Testis (tissue), 2 donors: Measurements from ENCODE around the gene FUT1.

Source experiments
- POLR2A ChIP-seq: fragments of 450-650 bp; IDR thresholded peaks from one replicate; pipeline ENCODE4 v1.6.1; 2017; ENCODE audit warnings: antibody characterized with exemption, mild to moderate bottlenecking, moderate library complexity
- TF ChIP-seq, protein P1 (sequence below), 3 experiments: fragments of 450-650 bp in 2 of 3; fragments of 200-600 bp in 1 of 3; sonication (generic) in 1 of 3; IDR thresholded peaks; one replicate each; pipeline ENCODE4 v1.5.1; 2016 to 2019; ENCODE audit warnings: antibody characterized with exemption in 3 of 3, mild to moderate bottlenecking in 2 of 3, moderate library complexity in 1 of 3

DNA sequence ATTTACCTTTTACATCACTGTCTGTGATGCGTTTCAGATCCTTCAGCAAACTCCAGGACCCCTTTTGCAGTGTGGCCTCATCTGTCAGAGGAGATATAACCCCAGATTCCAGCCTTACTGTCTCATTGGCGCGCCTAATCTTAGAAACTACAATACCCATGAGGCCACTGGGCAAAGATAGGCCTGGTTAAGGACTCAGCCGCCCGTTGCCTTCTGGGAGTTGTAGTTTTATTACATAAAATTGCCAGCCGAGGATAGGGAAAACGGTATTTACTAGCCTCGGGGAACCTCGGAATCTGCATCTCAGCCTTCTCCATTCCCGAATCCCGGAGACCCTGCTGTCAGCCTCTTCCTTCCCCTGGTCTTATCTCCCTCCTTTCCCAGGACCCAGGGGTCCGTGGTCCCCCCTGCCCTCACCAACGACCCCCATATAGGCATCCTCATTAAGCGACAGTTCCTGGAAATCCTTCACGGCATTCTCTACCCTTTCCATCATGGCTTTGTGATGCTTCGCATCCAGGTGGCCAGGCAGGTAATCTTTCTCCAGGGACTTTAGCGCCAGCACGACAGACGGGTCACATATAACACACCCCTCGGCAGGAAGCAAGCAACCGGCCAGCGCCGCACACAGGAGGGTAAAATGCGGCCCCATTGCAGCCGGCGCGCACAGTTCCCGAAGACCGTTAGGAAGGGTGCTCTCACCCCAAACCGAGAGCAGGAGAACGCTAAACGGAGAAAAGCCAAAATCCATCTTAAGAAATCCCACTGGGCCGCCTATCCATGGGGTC is 7.0 kb downstream of the FUT1 start:
- TF ChIP-seq, protein P1, sequence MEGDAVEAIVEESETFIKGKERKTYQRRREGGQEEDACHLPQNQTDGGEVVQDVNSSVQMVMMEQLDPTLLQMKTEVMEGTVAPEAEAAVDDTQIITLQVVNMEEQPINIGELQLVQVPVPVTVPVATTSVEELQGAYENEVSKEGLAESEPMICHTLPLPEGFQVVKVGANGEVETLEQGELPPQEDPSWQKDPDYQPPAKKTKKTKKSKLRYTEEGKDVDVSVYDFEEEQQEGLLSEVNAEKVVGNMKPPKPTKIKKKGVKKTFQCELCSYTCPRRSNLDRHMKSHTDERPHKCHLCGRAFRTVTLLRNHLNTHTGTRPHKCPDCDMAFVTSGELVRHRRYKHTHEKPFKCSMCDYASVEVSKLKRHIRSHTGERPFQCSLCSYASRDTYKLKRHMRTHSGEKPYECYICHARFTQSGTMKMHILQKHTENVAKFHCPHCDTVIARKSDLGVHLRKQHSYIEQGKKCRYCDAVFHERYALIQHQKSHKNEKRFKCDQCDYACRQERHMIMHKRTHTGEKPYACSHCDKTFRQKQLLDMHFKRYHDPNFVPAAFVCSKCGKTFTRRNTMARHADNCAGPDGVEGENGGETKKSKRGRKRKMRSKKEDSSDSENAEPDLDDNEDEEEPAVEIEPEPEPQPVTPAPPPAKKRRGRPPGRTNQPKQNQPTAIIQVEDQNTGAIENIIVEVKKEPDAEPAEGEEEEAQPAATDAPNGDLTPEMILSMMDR (IDR thresholded peaks at IDR 0.05) = no peak
- TF ChIP-seq POLR2A = no peak
